ENCODE results near the gene PSMD12. TPM values are rescaled to one million over a fixed set of nuclear protein-coding genes. Genes with fewer than 3 reads are reported as not detected.

The PSMD12 gene
- polyA plus RNA-seq, 1 of the 3 experiments (the other 2 are of a cell fraction), result 31.4 TPM

DNA sequence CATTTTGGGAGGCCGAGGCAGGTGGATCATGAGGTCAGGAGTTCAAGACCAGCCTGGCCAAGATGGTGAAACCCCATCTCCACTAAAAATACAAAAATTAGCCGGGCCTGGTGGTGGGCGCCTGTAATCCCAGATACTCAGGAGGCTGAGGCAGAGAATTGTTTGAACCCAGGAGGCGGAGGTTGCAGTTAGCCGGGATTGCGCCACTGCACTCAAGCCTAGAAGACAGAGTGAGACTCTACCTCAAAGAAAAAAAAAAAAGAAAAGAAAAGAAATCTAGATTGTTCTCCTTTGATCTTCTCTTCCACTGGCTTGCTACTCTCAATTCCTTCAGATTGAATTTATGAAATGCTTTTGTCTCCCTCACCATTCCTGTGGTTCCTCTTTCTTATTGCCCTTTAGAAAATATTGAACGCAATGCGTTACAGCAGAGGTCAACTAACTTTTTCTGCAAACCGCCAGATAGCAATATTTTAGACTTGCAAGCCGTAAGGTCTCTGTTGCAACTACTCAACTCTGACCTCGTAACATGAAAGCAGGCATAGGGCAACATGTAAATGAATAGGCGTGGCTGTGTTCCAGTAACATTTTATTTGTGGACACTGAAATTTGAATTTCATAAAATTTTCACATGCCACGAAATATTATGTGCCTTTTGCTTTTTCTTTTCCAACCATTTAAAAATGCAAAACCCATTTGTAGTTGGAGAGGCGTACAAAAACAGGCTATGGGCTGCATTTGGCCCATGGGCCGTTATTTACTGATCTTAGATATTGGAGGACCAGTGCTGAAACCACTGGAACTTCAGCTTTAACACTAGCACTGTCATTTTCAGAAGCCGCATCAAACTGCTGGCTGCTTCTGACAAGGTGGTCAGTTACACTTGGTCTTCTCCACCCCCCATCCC lies 35.5 kb upstream of the PSMD12 start:
- Histone ChIP-seq H2AFZ (ENCODE audit: low read depth) (no peak overlapping the region), H3K27me3 (ENCODE audit: insufficient read depth) (no peaks in the 10 kb centered on the region), H4K20me1 (ENCODE audit: insufficient read depth) (no peaks in the 10 kb centered on the region), H3K4me1 (ENCODE audit: control insufficient read depth in 1 of 2, insufficient read depth in 2 of 2, low read depth in 1 of 2, low read length in 1 of 2) (peaks cover 6% of the 10 kb centered on the region in 2 experiments; a peak in 2 of 4 replicates), H3K79me2 (ENCODE audit: insufficient read depth) (peaks cover 60% of the 10 kb centered on the region), H3F3A (replicated peaks; ENCODE audit: insufficient read depth) (peaks cover 7% of the 10 kb centered on the region), H3K4me3 (ENCODE audit: low read depth in 2 of 2, low read length in 1 of 2) (no peak overlapping the region), H3K9ac (no peak overlapping the region), H3K36me3 (replicated peaks in 1 of 2; ENCODE audit: control insufficient read depth in 1 of 2, insufficient read depth in 2 of 2, low read length in 1 of 2) (no peaks in the 10 kb centered on the region), H3K9me3 (no peaks in the 10 kb centered on the region), H3K27ac (ENCODE audit: low read depth in 2 of 2, low read length in 1 of 2) (no peak overlapping the region), H3K9me2 (no peaks in the 10 kb centered on the region), H3K4me2 (no peak overlapping the region)
- WGBS (ENCODE audit: low lambda C conversion rate), result 92% methylated on average over 16 of the region's 16 CpGs
- no peak for DNase-seq
- CTCF ChIA-PET, result interaction anchor here (2.0 kb wide), 1 partner anchor 73 kb away, joined by 5 read pairs; no protein-coding TSS in a partner anchor
- POLR2A ChIA-PET, result no interaction called here
- TF ChIP-seq RAD21 (IDR thresholded peaks at IDR 0.05; ENCODE audit: low read length), result no peak
- TF ChIP-seq REST (IDR thresholded peaks at IDR 0.05; ENCODE audit: low read depth, low read length), result no peak
- TF ChIP-seq, protein P1, sequence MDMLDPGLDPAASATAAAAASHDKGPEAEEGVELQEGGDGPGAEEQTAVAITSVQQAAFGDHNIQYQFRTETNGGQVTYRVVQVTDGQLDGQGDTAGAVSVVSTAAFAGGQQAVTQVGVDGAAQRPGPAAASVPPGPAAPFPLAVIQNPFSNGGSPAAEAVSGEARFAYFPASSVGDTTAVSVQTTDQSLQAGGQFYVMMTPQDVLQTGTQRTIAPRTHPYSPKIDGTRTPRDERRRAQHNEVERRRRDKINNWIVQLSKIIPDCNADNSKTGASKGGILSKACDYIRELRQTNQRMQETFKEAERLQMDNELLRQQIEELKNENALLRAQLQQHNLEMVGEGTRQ (IDR thresholded peaks at IDR 0.05; ENCODE audit: borderline replicate concordance, low read depth, low read length), result no peak
- no peak for TF ChIP-seq TCF12 (IDR thresholded peaks at IDR 0.05)
- no peak for TF ChIP-seq FOXM1 (IDR thresholded peaks at IDR 0.05; ENCODE audit: low read depth)
- no peak for TF ChIP-seq TAF1 (IDR thresholded peaks at IDR 0.05; ENCODE audit: borderline replicate concordance, low read depth, low read length)
- no peak for TF ChIP-seq MAX (IDR thresholded peaks at IDR 0.05; ENCODE audit: low read depth)
- TF ChIP-seq GATA2 (CRISPR knock-in tag; IDR thresholded peaks at IDR 0.05), result no peak
- TF ChIP-seq GABPA (IDR thresholded peaks at IDR 0.05; ENCODE audit: low read depth), result no peak
- no peak for TF ChIP-seq TEAD4 (IDR thresholded peaks at IDR 0.05; ENCODE audit: borderline replicate concordance, insufficient read depth)
- no peak for TF ChIP-seq RFX5 (IDR thresholded peaks at IDR 0.05; ENCODE audit: low read length)
- TF ChIP-seq, protein P2, sequence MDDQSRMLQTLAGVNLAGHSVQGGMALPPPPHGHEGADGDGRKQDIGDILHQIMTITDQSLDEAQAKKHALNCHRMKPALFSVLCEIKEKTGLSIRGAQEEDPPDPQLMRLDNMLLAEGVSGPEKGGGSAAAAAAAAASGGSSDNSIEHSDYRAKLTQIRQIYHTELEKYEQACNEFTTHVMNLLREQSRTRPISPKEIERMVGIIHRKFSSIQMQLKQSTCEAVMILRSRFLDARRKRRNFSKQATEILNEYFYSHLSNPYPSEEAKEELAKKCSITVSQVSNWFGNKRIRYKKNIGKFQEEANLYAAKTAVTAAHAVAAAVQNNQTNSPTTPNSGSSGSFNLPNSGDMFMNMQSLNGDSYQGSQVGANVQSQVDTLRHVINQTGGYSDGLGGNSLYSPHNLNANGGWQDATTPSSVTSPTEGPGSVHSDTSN (IDR thresholded peaks at IDR 0.05), result no peak
- TF ChIP-seq SMC3 (IDR thresholded peaks at IDR 0.05; ENCODE audit: low read depth, low read length), result no peak
- TF ChIP-seq, protein P3, sequence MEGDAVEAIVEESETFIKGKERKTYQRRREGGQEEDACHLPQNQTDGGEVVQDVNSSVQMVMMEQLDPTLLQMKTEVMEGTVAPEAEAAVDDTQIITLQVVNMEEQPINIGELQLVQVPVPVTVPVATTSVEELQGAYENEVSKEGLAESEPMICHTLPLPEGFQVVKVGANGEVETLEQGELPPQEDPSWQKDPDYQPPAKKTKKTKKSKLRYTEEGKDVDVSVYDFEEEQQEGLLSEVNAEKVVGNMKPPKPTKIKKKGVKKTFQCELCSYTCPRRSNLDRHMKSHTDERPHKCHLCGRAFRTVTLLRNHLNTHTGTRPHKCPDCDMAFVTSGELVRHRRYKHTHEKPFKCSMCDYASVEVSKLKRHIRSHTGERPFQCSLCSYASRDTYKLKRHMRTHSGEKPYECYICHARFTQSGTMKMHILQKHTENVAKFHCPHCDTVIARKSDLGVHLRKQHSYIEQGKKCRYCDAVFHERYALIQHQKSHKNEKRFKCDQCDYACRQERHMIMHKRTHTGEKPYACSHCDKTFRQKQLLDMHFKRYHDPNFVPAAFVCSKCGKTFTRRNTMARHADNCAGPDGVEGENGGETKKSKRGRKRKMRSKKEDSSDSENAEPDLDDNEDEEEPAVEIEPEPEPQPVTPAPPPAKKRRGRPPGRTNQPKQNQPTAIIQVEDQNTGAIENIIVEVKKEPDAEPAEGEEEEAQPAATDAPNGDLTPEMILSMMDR (IDR thresholded peaks at IDR 0.05), result no peak
- TF ChIP-seq YY1 (IDR thresholded peaks at IDR 0.05; ENCODE audit: low read depth), result no peak
- no peak for TF ChIP-seq IRF3 (IDR thresholded peaks at IDR 0.05; ENCODE audit: low read depth, low read length)
- no peak for TF ChIP-seq NFIC (IDR thresholded peaks at IDR 0.05; ENCODE audit: borderline replicate concordance)
- TF ChIP-seq EP300 (IDR thresholded peaks at IDR 0.05; ENCODE audit: borderline replicate concordance in 1 of 2, low read depth in 1 of 2, low read length in 1 of 2), result no peak
- TF ChIP-seq EZH2phosphoT487 (IDR thresholded peaks at IDR 0.05; ENCODE audit: borderline replicate concordance, low read depth), result no peak
- TF ChIP-seq POLR2AphosphoS5 (IDR thresholded peaks at IDR 0.05; ENCODE audit: low read depth, low read length), result no peak

All from SK-N-SH (cell line).